Vagina (tissue), 2 donors: ENCODE data around the gene GABRP. TPM values are rescaled to one million over a fixed set of nuclear protein-coding genes. Genes with fewer than 3 reads are reported as not detected.

Experiments
- DNase-seq, 2 donors: peaks; one replicate each; pipeline ENCODE4 v3.0.0-alpha.2; 2017; ENCODE audit errors: extremely low spot score in 2 of 2
- H3K27ac ChIP-seq: fragments of 200-600 bp; sonication (generic); one replicate; pipeline ENCODE4 v1.5.1; 2019
- H3K27me3 ChIP-seq: fragments of 200-600 bp; sonication (generic); one replicate; pipeline ENCODE4 v1.5.1; 2019
- H3K36me3 ChIP-seq, 2 donors: fragments of 200-600 bp; sonication (generic); one replicate each; pipeline ENCODE4 v1.5.1; 2017 to 2019
- H3K4me1 ChIP-seq: fragments of 200-600 bp; sonication (generic); one replicate; pipeline ENCODE4 v1.5.1; 2019
- H3K4me3 ChIP-seq, 2 donors: fragments of 200-600 bp; sonication (generic); 1 replicate in 1 of 2; 2 replicates in 1 of 2; pipeline ENCODE4 v1.5.1; 2016 to 2019
- H3K9me3 ChIP-seq: fragments of 200-600 bp; sonication (generic); one replicate; pipeline ENCODE4 v1.5.1; 2019
- CTCF ChIP-seq, 3 experiments: fragments of 450-650 bp in 2 of 3; fragments of 200-600 bp in 1 of 3; sonication (generic) in 1 of 3; IDR thresholded peaks; one replicate each; pipeline ENCODE4 v1.5.1; 2017 to 2019; ENCODE audit warnings: antibody characterized with exemption in 3 of 3, mild to moderate bottlenecking in 2 of 3, moderate library complexity in 2 of 3
- POLR2A ChIP-seq, 2 donors: fragments of 450-650 bp; IDR thresholded peaks; one replicate each; pipeline ENCODE4 v1.6.1; 2017; ENCODE audit warnings: antibody characterized with exemption in 2 of 2, mild to moderate bottlenecking in 2 of 2, moderate library complexity in 2 of 2
- POLR2AphosphoS5 ChIP-seq, 2 donors: sonication (generic); formaldehyde crosslinking; IDR thresholded peaks; one replicate each; pipeline ENCODE4 v1.9.0; 2017; ENCODE audit warnings: antibody characterized with exemption in 2 of 2, mild to moderate bottlenecking in 2 of 2, low read depth in 1 of 2; ENCODE audit not compliant: insufficient read depth in 1 of 2
- intact Hi-C: fragments of 100-400 bp; cut with DNase I; formaldehyde crosslinking; loops from one replicate; pipeline ENCODE4 v1.15.1; 2023
- total RNA-seq: library from RNA; depleted of rRNA; stranded (reverse); fragments of >200 nt; gene quantifications from one replicate; pipeline ENCODE4 v1.2.3, GENCODE V29; 2016

GABRP gene
- total RNA-seq, 1 donor from 2014 or later: 20.6 TPM

GRCh38 chr5:170861917-170862766 is 78.6 kb downstream of the GABRP start, which contains the start of gene RANBP17:
TSS of gene RANBP17 (plus strand) at chr5:170862018.
- no peak for DNase-seq
- Histone ChIP-seq H3K27me3 (no peaks in the 10 kb centered on the region), H3K4me1 (no peaks in the 10 kb centered on the region), H3K4me3 (peak within 1 kb of the TSS; percentile 44 to 45), H3K36me3 (no peaks in the 10 kb centered on the region), H3K27ac (no peak within 1 kb of the TSS), H3K9me3 (peaks cover 5% of the 10 kb centered on the region)
- intact Hi-C loops: no loop called here
- TF ChIP-seq POLR2AphosphoS5 (IDR thresholded peaks at IDR 0.05; ENCODE audit: insufficient read depth in 1 of 2, low read depth in 1 of 2) (no peak), POLR2A (IDR thresholded peaks at IDR 0.05) (no peak), CTCF (IDR thresholded peaks at IDR 0.05) (no peak)

- no peak overlapping the region for H3K27ac ChIP-seq
- H3K36me3 ChIP-seq: no peaks in the 10 kb centered on the region
- no peaks in the 10 kb centered on the region for H3K4me1 ChIP-seq
- H3K27me3 ChIP-seq: no peaks in the 10 kb centered on the region
- no peak for DNase-seq
- peaks cover 5% of the 10 kb centered on the region for H3K9me3 ChIP-seq
- TF ChIP-seq POLR2AphosphoS5 (IDR thresholded peaks at IDR 0.05; ENCODE audit: insufficient read depth in 1 of 2, low read depth in 1 of 2) (no peak), POLR2A (IDR thresholded peaks at IDR 0.05) (no peak), CTCF (IDR thresholded peaks at IDR 0.05) (no peak)
- intact Hi-C loops: no loop called here
- no peak overlapping the region for H3K4me3 ChIP-seq
Measured at GRCh38 chr5:170863646-170864045, 80.1 kb downstream of the GABRP start.

Other genes starting within 250 kb of the GABRP start
- gene RANBP17, start 78.3 kb downstream of the GABRP start, total RNA-seq: 5.4 TPM